ENCODE results near the gene HDAC10. TPM values are rescaled to one million over a fixed set of nuclear protein-coding genes. Genes with fewer than 3 reads are reported as not detected.

Gene HDAC10
- polyA plus RNA-seq, 1 of the 3 experiments (the other 2 are of a cell fraction), result 51.9 TPM

DNA sequence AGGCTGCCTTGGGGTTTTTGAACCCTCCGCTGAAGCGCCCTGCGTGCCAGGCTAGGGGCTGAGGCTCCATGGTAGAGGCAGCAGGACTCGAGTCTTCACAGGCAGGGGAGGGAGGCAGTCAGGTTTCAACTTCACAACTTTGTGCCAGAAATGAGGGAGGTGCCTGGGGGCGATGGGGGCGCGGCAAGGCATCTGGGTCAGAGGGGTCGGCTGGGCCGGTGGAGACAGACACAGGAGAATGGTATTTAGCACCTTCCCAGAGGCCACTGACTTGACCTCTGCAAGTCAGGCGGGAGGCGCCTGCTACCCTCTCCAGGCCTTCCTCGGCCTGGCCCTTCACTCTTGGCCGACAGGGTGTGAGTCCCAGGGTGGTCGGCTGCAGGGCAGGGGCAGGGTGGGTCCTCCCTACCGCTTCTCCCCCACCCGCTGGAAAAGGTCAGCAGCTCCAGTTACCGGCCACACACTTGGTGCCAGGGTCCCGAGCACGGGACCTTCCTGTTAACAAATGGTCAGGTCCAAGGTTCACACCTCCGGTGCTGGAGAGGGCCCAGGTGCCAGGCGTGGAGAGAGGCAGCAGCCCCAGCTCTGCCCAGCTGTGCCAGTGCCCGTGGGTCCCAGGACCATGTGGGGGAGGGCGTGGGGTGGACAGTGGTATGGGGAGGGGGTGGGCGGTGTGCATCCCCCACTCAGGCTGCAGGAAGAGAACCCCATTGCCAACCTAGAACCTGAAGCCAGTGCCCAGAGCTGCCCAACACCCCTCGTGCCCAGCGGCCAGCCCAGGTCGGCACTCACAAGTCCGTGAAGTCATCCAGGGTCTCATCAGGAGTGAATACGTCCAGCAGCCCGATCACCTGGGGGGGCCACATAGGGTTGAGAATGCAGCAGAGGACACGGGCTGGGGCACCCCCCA is 6.6 kb upstream of the HDAC10 start:
- 95% methylated on average over 16 of the region's 31 CpGs for WGBS (ENCODE audit: low lambda C conversion rate)
- no peaks in the 10 kb centered on the region for H3K27me3 ChIP-seq (ENCODE audit: insufficient read depth)
- no peak overlapping the region for H3K27ac ChIP-seq (ENCODE audit: low read depth in 2 of 2, low read length in 1 of 2)
- H3F3A ChIP-seq (replicated peaks; ENCODE audit: insufficient read depth), result no peaks in the 10 kb centered on the region
- ChIA-PET CTCF (interaction anchor here (2.9 kb wide), 1 partner anchor 84 kb away, joined by 11 read pairs; no protein-coding TSS in a partner anchor), POLR2A (no interaction called here)
- H3K9ac ChIP-seq, result no peak overlapping the region
- no peaks in the 10 kb centered on the region for H3K9me2 ChIP-seq
- peaks cover 0 to 31% of the 10 kb centered on the region in 2 experiments for H3K36me3 ChIP-seq (replicated peaks in 1 of 2; ENCODE audit: control insufficient read depth in 1 of 2, insufficient read depth in 2 of 2, low read length in 1 of 2)
- TF ChIP-seq RFX5 (IDR thresholded peaks at IDR 0.05; ENCODE audit: low read length) (no peak), GABPA (IDR thresholded peaks at IDR 0.05; ENCODE audit: low read depth) (no peak), RAD21 (IDR thresholded peaks at IDR 0.05; ENCODE audit: low read length) (no peak), JUND (IDR thresholded peaks at IDR 0.05) (no peak), YY1 (IDR thresholded peaks at IDR 0.05; ENCODE audit: low read depth) (no peak), FOSL2 (IDR thresholded peaks at IDR 0.05; ENCODE audit: borderline replicate concordance, low read depth) (no peak), TAF1 (IDR thresholded peaks at IDR 0.05; ENCODE audit: borderline replicate concordance, low read depth, low read length) (no peak), EP300 (IDR thresholded peaks at IDR 0.05; ENCODE audit: borderline replicate concordance in 1 of 2, low read depth in 1 of 2, low read length in 1 of 2) (no peak), MXI1 (IDR thresholded peaks at IDR 0.05; ENCODE audit: low read depth, low read length) (no peak), MEF2A (IDR thresholded peaks at IDR 0.05; ENCODE audit: borderline replicate concordance, low read depth) (no peak), FOXM1 (IDR thresholded peaks at IDR 0.05; ENCODE audit: low read depth) (no peak), SMC3 (IDR thresholded peaks at IDR 0.05; ENCODE audit: low read depth, low read length) (no peak), NRF1 (IDR thresholded peaks at IDR 0.05; ENCODE audit: low read depth, low read length) (no peak), TEAD4 (IDR thresholded peaks at IDR 0.05; ENCODE audit: borderline replicate concordance, insufficient read depth) (no peak)
- TF ChIP-seq, protein P1, sequence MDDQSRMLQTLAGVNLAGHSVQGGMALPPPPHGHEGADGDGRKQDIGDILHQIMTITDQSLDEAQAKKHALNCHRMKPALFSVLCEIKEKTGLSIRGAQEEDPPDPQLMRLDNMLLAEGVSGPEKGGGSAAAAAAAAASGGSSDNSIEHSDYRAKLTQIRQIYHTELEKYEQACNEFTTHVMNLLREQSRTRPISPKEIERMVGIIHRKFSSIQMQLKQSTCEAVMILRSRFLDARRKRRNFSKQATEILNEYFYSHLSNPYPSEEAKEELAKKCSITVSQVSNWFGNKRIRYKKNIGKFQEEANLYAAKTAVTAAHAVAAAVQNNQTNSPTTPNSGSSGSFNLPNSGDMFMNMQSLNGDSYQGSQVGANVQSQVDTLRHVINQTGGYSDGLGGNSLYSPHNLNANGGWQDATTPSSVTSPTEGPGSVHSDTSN (IDR thresholded peaks at IDR 0.05), result no peak
- TF ChIP-seq, protein P2, sequence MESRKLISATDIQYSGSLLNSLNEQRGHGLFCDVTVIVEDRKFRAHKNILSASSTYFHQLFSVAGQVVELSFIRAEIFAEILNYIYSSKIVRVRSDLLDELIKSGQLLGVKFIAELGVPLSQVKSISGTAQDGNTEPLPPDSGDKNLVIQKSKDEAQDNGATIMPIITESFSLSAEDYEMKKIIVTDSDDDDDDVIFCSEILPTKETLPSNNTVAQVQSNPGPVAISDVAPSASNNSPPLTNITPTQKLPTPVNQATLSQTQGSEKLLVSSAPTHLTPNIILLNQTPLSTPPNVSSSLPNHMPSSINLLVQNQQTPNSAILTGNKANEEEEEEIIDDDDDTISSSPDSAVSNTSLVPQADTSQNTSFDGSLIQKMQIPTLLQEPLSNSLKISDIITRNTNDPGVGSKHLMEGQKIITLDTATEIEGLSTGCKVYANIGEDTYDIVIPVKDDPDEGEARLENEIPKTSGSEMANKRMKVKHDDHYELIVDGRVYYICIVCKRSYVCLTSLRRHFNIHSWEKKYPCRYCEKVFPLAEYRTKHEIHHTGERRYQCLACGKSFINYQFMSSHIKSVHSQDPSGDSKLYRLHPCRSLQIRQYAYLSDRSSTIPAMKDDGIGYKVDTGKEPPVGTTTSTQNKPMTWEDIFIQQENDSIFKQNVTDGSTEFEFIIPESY (IDR thresholded peaks at IDR 0.05; ENCODE audit: borderline replicate concordance, low read depth), result no peak
- TF ChIP-seq, protein P3, sequence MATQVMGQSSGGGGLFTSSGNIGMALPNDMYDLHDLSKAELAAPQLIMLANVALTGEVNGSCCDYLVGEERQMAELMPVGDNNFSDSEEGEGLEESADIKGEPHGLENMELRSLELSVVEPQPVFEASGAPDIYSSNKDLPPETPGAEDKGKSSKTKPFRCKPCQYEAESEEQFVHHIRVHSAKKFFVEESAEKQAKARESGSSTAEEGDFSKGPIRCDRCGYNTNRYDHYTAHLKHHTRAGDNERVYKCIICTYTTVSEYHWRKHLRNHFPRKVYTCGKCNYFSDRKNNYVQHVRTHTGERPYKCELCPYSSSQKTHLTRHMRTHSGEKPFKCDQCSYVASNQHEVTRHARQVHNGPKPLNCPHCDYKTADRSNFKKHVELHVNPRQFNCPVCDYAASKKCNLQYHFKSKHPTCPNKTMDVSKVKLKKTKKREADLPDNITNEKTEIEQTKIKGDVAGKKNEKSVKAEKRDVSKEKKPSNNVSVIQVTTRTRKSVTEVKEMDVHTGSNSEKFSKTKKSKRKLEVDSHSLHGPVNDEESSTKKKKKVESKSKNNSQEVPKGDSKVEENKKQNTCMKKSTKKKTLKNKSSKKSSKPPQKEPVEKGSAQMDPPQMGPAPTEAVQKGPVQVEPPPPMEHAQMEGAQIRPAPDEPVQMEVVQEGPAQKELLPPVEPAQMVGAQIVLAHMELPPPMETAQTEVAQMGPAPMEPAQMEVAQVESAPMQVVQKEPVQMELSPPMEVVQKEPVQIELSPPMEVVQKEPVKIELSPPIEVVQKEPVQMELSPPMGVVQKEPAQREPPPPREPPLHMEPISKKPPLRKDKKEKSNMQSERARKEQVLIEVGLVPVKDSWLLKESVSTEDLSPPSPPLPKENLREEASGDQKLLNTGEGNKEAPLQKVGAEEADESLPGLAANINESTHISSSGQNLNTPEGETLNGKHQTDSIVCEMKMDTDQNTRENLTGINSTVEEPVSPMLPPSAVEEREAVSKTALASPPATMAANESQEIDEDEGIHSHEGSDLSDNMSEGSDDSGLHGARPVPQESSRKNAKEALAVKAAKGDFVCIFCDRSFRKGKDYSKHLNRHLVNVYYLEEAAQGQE (IDR thresholded peaks at IDR 0.05; ENCODE audit: low read depth, low read length), result no peak
- H3K79me2 ChIP-seq (ENCODE audit: insufficient read depth), result peaks cover 27% of the 10 kb centered on the region
- peaks cover 8 to 18% of the 10 kb centered on the region in 2 experiments; a peak in 2 of 4 replicates for H3K4me1 ChIP-seq (ENCODE audit: control insufficient read depth in 1 of 2, insufficient read depth in 2 of 2, low read depth in 1 of 2, low read length in 1 of 2)
- no peak overlapping the region for H3K4me2 ChIP-seq
- H3K9me3 ChIP-seq, result no peaks in the 10 kb centered on the region
- H3K4me3 ChIP-seq (ENCODE audit: low read depth in 2 of 2, low read length in 1 of 2), result no peak overlapping the region
- DNase-seq, result no peak
- H2AFZ ChIP-seq (ENCODE audit: low read depth), result no peak overlapping the region
- 0 out of 2 replicates have a peak, but pooled peaks cover 2% of the 10 kb centered on the region for H4K20me1 ChIP-seq (ENCODE audit: insufficient read depth)
